H9 (cell line): Measurements from ENCODE around the gene SHC1. TPM values are rescaled to one million over a fixed set of nuclear protein-coding genes. Genes with fewer than 3 reads are reported as not detected.
A peak's percentile ranks its signal among the peaks of the same experiment; 100 is the strongest.

ENCODE experiments used
- DNase-seq: peaks from one replicate; pipeline ENCODE4 v3.0.0-alpha.2; 2017
- H2AFZ ChIP-seq: one replicate; pipeline ENCODE4 v1.6.1; 2013; ENCODE audit warnings: mild to moderate bottlenecking, low read length, control low read depth, moderate library complexity
- H2AK5ac ChIP-seq: 2 replicates; pipeline ENCODE4 v1.6.1; 2013; ENCODE audit warnings: low read length, control low read depth, mixed read lengths; ENCODE audit not compliant: insufficient read length
- H2BK120ac ChIP-seq: one replicate; pipeline ENCODE4 v1.6.1; 2013; ENCODE audit warnings: low read depth, mild to moderate bottlenecking, low read length, control low read depth, inconsistent platforms; ENCODE audit not compliant: poor library complexity, severe bottlenecking
- H2BK12ac ChIP-seq: 2 replicates; pipeline ENCODE4 v1.6.1; 2013; ENCODE audit warnings: low read length, control low read depth, mixed read lengths, low read depth; ENCODE audit not compliant: insufficient read length
- H2BK15ac ChIP-seq: 2 replicates; pipeline ENCODE4 v1.6.1; 2013; ENCODE audit warnings: low read depth, low read length, control low read depth
- H2BK20ac ChIP-seq: one replicate; pipeline ENCODE4 v1.6.1; 2013; ENCODE audit warnings: low read depth, mild to moderate bottlenecking, low read length, control low read depth, inconsistent platforms; ENCODE audit not compliant: poor library complexity, severe bottlenecking
- H2BK5ac ChIP-seq: 2 replicates; pipeline ENCODE4 v1.6.1; 2013; ENCODE audit warnings: low read length, control low read depth, mixed read lengths; ENCODE audit not compliant: insufficient read length
- H3K14ac ChIP-seq: 2 replicates; pipeline ENCODE4 v1.6.1; 2013; ENCODE audit warnings: low read length, control low read depth; ENCODE audit not compliant: insufficient read depth
- H3K18ac ChIP-seq: 2 replicates; pipeline ENCODE4 v1.6.1; 2013; ENCODE audit warnings: low read depth, mild to moderate bottlenecking, mixed read lengths, low read length, control low read depth; ENCODE audit not compliant: insufficient read length
- H3K23ac ChIP-seq: 2 replicates; pipeline ENCODE4 v1.6.1; 2013; ENCODE audit warnings: low read length, control low read depth, mixed read lengths, low read depth; ENCODE audit not compliant: insufficient read length
- H3K23me2 ChIP-seq: 2 replicates; pipeline ENCODE4 v1.6.1; 2013; ENCODE audit warnings: low read depth, mild to moderate bottlenecking, mixed read lengths, low read length, control low read depth; ENCODE audit not compliant: insufficient read length, poor library complexity, severe bottlenecking
- H3K27ac ChIP-seq: 2 replicates; pipeline ENCODE4 v1.5.1; 2013; ENCODE audit warnings: low read length, control low read depth, mixed read lengths, low read depth; ENCODE audit not compliant: insufficient read length
- H3K27me3 ChIP-seq: 2 replicates; pipeline ENCODE4 v1.6.1; 2013; ENCODE audit warnings: low read length, control low read depth, inconsistent platforms; ENCODE audit not compliant: insufficient read depth
- H3K4ac ChIP-seq: 2 replicates; pipeline ENCODE4 v1.6.1; 2013; ENCODE audit warnings: low read depth, mild to moderate bottlenecking, control low read depth, inconsistent platforms, low read length, moderate library complexity
- H3K4me1 ChIP-seq: 2 replicates; pipeline ENCODE4 v1.6.1; 2013; ENCODE audit warnings: low read length, control low read depth, inconsistent platforms; ENCODE audit not compliant: insufficient read depth
- H3K4me2 ChIP-seq: 2 replicates; pipeline ENCODE4 v1.6.1; 2013; ENCODE audit warnings: low read length, control low read depth, mixed read lengths; ENCODE audit not compliant: insufficient read length, insufficient read depth
- H3K56ac ChIP-seq: 2 replicates; pipeline ENCODE4 v1.6.1; 2013; ENCODE audit warnings: low read depth, mild to moderate bottlenecking, mixed read lengths, low read length, control low read depth; ENCODE audit not compliant: insufficient read length
- H3K79me1 ChIP-seq: 2 replicates; pipeline ENCODE4 v1.6.1; 2013; ENCODE audit warnings: low read depth, mild to moderate bottlenecking, moderate library complexity, low read length, control low read depth, inconsistent platforms; ENCODE audit not compliant: insufficient read depth, poor library complexity, severe bottlenecking
- H3K79me2 ChIP-seq: 2 replicates; pipeline ENCODE4 v1.6.1; 2013; ENCODE audit warnings: low read length, control low read depth, inconsistent platforms; ENCODE audit not compliant: insufficient read depth
- H3K9ac ChIP-seq: 2 replicates; pipeline ENCODE4 v1.6.1; 2013; ENCODE audit warnings: low read length, control low read depth, mixed read lengths; ENCODE audit not compliant: insufficient read length; ENCODE audit errors: extremely low read depth
- H3K9me3 ChIP-seq: one replicate; pipeline ENCODE4 v1.6.1; 2013; ENCODE audit warnings: low read depth, low read length, inconsistent platforms; ENCODE audit not compliant: control insufficient read depth
- H3T11ph ChIP-seq: one replicate; pipeline ENCODE4 v1.6.1; 2013; ENCODE audit warnings: mild to moderate bottlenecking, low read length, control low read depth, inconsistent platforms
- H4K20me1 ChIP-seq: one replicate; pipeline ENCODE4 v1.6.1; 2013; ENCODE audit not compliant: control insufficient read depth, insufficient read length, insufficient read depth
- H4K5ac ChIP-seq: 2 replicates; pipeline ENCODE4 v1.6.1; 2013; ENCODE audit warnings: low read depth, mild to moderate bottlenecking, mixed read lengths, low read length, control low read depth; ENCODE audit not compliant: insufficient read length
- H4K8ac ChIP-seq: replicated peaks from 2 replicates; pipeline ENCODE4 v1.6.1; 2013; ENCODE audit warnings: low read length, control low read depth, mixed read lengths, low read depth; ENCODE audit not compliant: insufficient read length
- H4K91ac ChIP-seq: 2 replicates; pipeline ENCODE4 v1.6.1; 2013; ENCODE audit warnings: low read depth, mild to moderate bottlenecking, moderate library complexity, mixed read lengths, low read length, control low read depth; ENCODE audit not compliant: insufficient read length
- H3K27ac Mint-ChIP-seq, 3 experiments: 2 replicates in 2 of 3; 3 replicates in 1 of 3; pipeline ENCODE4 v1.8.0; 2020 to 2021; ENCODE audit warnings: mixed read lengths in 3 of 3, mild to moderate bottlenecking in 1 of 3, moderate library complexity in 1 of 3
- H3K27me3 Mint-ChIP-seq: 2 replicates; pipeline ENCODE4 v1.8.0; 2021; ENCODE audit warnings: low read depth, mild to moderate bottlenecking, moderate library complexity, mixed read lengths
- H3K36me3 Mint-ChIP-seq, 3 experiments: 2 replicates in 2 of 3; 3 replicates in 1 of 3; pipeline ENCODE4 v1.8.0; 2020 to 2021; ENCODE audit warnings: low read depth in 3 of 3, mixed read lengths in 3 of 3; ENCODE audit not compliant: insufficient read depth in 1 of 3
- H3K4me1 Mint-ChIP-seq, 2 experiments: 2 replicates each; pipeline ENCODE4 v1.8.0; 2020; ENCODE audit warnings: mixed read lengths in 2 of 2
- H3K4me3 Mint-ChIP-seq, 2 experiments: 2 replicates in 1 of 2; 3 replicates in 1 of 2; pipeline ENCODE4 v1.8.0; 2020 to 2021; ENCODE audit warnings: mild to moderate bottlenecking in 2 of 2, mixed read lengths in 2 of 2, moderate library complexity in 1 of 2
- H3K9me3 Mint-ChIP-seq, 2 experiments: 2 replicates in 1 of 2; 3 replicates in 1 of 2; pipeline ENCODE4 v1.8.0; 2020; ENCODE audit warnings: mild to moderate bottlenecking in 2 of 2, mixed read lengths in 2 of 2, moderate library complexity in 1 of 2
- WGBS: extraction: QIAGEN DNeasy Blood & Tissue Kit; methylation state at CpG from one replicate; pipeline ENCODE4 v1.1.7; 2013; ENCODE audit warnings: missing lambda C conversion rate, low lambda C conversion rate, mixed read lengths; ENCODE audit not compliant: insufficient read length; ENCODE audit errors: extremely low coverage; 5-methylcytosine and 5-hydroxymethylcytosine counted together
- total RNA-seq: library from RNA; stranded (reverse); gene quantifications from 2 replicates; pipeline ENCODE4 v1.2.1, GENCODE V29; 2021
- TF ChIP-seq, protein P1 (sequence below): fragments of 200-600 bp; sonication (generic); conservative IDR thresholded peaks from 3 replicates; pipeline ENCODE4 v1.8.0; 2021; ENCODE audit warnings: antibody characterized with exemption, mild to moderate bottlenecking

Gene SHC1
- total RNA-seq, 1 experiment from 2014 or later, result 168 TPM

GRCh38 chr1:155009221-155009711, 38.7 kb upstream of the SHC1 start:
- no peaks in the 10 kb centered on the region for H3K27me3 ChIP-seq
- no peak overlapping the region for H3K4ac ChIP-seq
- no peak overlapping the region for H3K27ac ChIP-seq
- no peak overlapping the region for H3K23ac ChIP-seq
- DNase-seq, result no peak
- Mint-ChIP-seq H3K27me3 (no peaks in the 10 kb centered on the region), H3K27ac (peak overlapping the region in 1 of 3 experiments; percentile 7; a peak in 2 of 7 replicates), H3K4me3 (peak overlapping the region in 1 of 2 experiments; percentile 51; a peak in 2 of 5 replicates), H3K9me3 (no peaks in the 10 kb centered on the region; a peak in 2 of 5 replicates), H3K36me3 (peaks cover 4 to 12% (median 5%) of the 10 kb centered on the region in 3 experiments; a peak in 5 of 7 replicates), H3K4me1 (peaks cover 50 to 69% of the 10 kb centered on the region in 2 experiments)
- no peaks in the 10 kb centered on the region for H3K79me1 ChIP-seq
- H2BK12ac ChIP-seq, result no peak overlapping the region
- H4K8ac ChIP-seq, result no peak overlapping the region
- H4K20me1 ChIP-seq, result no peaks in the 10 kb centered on the region
- no peaks in the 10 kb centered on the region; the same call in 1 of the 2 replicates for H3K79me2 ChIP-seq
- no peak overlapping the region for H3T11ph ChIP-seq
- no peaks in the 10 kb centered on the region for H3K9me3 ChIP-seq
- no peak overlapping the region for H2AFZ ChIP-seq
- H2BK20ac ChIP-seq, result no peak overlapping the region
- no peak overlapping the region for H3K18ac ChIP-seq
- no peak overlapping the region for H3K9ac ChIP-seq
- peaks cover 2% of the 10 kb centered on the region for H3K23me2 ChIP-seq
- H2BK5ac ChIP-seq, result no peak overlapping the region
- no peak overlapping the region for H4K5ac ChIP-seq
- TF ChIP-seq, protein P1, sequence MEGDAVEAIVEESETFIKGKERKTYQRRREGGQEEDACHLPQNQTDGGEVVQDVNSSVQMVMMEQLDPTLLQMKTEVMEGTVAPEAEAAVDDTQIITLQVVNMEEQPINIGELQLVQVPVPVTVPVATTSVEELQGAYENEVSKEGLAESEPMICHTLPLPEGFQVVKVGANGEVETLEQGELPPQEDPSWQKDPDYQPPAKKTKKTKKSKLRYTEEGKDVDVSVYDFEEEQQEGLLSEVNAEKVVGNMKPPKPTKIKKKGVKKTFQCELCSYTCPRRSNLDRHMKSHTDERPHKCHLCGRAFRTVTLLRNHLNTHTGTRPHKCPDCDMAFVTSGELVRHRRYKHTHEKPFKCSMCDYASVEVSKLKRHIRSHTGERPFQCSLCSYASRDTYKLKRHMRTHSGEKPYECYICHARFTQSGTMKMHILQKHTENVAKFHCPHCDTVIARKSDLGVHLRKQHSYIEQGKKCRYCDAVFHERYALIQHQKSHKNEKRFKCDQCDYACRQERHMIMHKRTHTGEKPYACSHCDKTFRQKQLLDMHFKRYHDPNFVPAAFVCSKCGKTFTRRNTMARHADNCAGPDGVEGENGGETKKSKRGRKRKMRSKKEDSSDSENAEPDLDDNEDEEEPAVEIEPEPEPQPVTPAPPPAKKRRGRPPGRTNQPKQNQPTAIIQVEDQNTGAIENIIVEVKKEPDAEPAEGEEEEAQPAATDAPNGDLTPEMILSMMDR, result no peak
- no peak overlapping the region for H4K91ac ChIP-seq
- H2BK15ac ChIP-seq, result no peak overlapping the region
- no peak overlapping the region for H3K4me2 ChIP-seq
- H3K14ac ChIP-seq, result no peak overlapping the region
- H3K56ac ChIP-seq, result no peak overlapping the region
- H3K4me1 ChIP-seq, result peaks cover 8% of the 10 kb centered on the region; the same call in 1 of the 2 replicates
- no CpG with 5 or more reads among the region's 12 CpGs for WGBS
- no peak overlapping the region for H2AK5ac ChIP-seq
- H2BK120ac ChIP-seq, result no peak overlapping the region
